ENCODE data around the gene EDDM3A.

EDDM3A gene

GRCh38 chr14:20706657-20707355 lies 38.9 kb upstream of the EDDM3A start:
- Histone ChIP-seq H3K27me3 (ENCODE audit: control insufficient read depth, low read length) (no peaks in the 10 kb centered on the region), H3K27ac (ENCODE audit: low read depth, low read length) (no peak overlapping the region), H3K4me3 (ENCODE audit: low read length) (no peak overlapping the region), H3F3A (ENCODE audit: control insufficient read depth, insufficient read depth) (no peaks in the 10 kb centered on the region), H4K20me1 (ENCODE audit: control insufficient read depth, insufficient read depth, low read depth, low read length) (no peaks in the 10 kb centered on the region), H3K79me2 (ENCODE audit: control insufficient read depth, low read length) (no peaks in the 10 kb centered on the region), H3K4me2 (ENCODE audit: low read length) (no peak overlapping the region), H3K4me1 (ENCODE audit: control insufficient read depth, low read length) (no peaks in the 10 kb centered on the region), H3K9me3 (ENCODE audit: control insufficient read depth, insufficient read depth, low read length) (peaks cover 5% of the 10 kb centered on the region; the same call in 1 of the 2 replicates), H3K9me2 (replicated peaks; ENCODE audit: control insufficient read depth, low read length) (no peaks in the 10 kb centered on the region), H3K36me3 (ENCODE audit: control insufficient read depth, low read length) (no peaks in the 10 kb centered on the region)
- TF ChIP-seq CTCF (IDR thresholded peaks at IDR 0.05; ENCODE audit: low read depth, low read length, poor library complexity, severe bottlenecking) (no peak), EZH2phosphoT487 (IDR thresholded peaks at IDR 0.05; ENCODE audit: borderline replicate concordance, low read length) (no peak)

GRCh38 chr14:20707622-20708021 lies 38.1 kb upstream of the EDDM3A start:
- Histone ChIP-seq H3K4me1 (ENCODE audit: control insufficient read depth, low read length) (no peaks in the 10 kb centered on the region), H4K20me1 (ENCODE audit: control insufficient read depth, insufficient read depth, low read depth, low read length) (no peaks in the 10 kb centered on the region), H3K9me2 (replicated peaks; ENCODE audit: control insufficient read depth, low read length) (no peaks in the 10 kb centered on the region), H3K9me3 (ENCODE audit: control insufficient read depth, insufficient read depth, low read length) (peaks cover 5% of the 10 kb centered on the region; the same call in 1 of the 2 replicates), H3K4me2 (ENCODE audit: low read length) (no peak overlapping the region), H3K4me3 (ENCODE audit: low read length) (no peak overlapping the region), H3K27me3 (ENCODE audit: control insufficient read depth, low read length) (no peaks in the 10 kb centered on the region), H3K27ac (ENCODE audit: low read depth, low read length) (no peak overlapping the region), H3K79me2 (ENCODE audit: control insufficient read depth, low read length) (no peaks in the 10 kb centered on the region), H3K36me3 (ENCODE audit: control insufficient read depth, low read length) (no peaks in the 10 kb centered on the region), H3F3A (ENCODE audit: control insufficient read depth, insufficient read depth) (no peaks in the 10 kb centered on the region)
- no peak for TF ChIP-seq CTCF (IDR thresholded peaks at IDR 0.05; ENCODE audit: low read depth, low read length, poor library complexity, severe bottlenecking)
- TF ChIP-seq EZH2phosphoT487 (IDR thresholded peaks at IDR 0.05; ENCODE audit: borderline replicate concordance, low read length): no peak

- no peak for TF ChIP-seq CTCF (IDR thresholded peaks at IDR 0.05; ENCODE audit: low read depth, low read length, poor library complexity, severe bottlenecking)
- TF ChIP-seq EZH2phosphoT487 (IDR thresholded peaks at IDR 0.05; ENCODE audit: borderline replicate concordance, low read length): no peak
- Histone ChIP-seq H3K27me3 (ENCODE audit: control insufficient read depth, low read length) (no peaks in the 10 kb centered on the region), H3K36me3 (ENCODE audit: control insufficient read depth, low read length) (no peaks in the 10 kb centered on the region), H3K4me2 (ENCODE audit: low read length) (no peak overlapping the region), H3K9me3 (ENCODE audit: control insufficient read depth, insufficient read depth, low read length) (peaks cover 5% of the 10 kb centered on the region; the same call in 1 of the 2 replicates), H3K79me2 (ENCODE audit: control insufficient read depth, low read length) (no peaks in the 10 kb centered on the region), H3K4me1 (ENCODE audit: control insufficient read depth, low read length) (no peaks in the 10 kb centered on the region), H4K20me1 (ENCODE audit: control insufficient read depth, insufficient read depth, low read depth, low read length) (no peaks in the 10 kb centered on the region), H3F3A (ENCODE audit: control insufficient read depth, insufficient read depth) (no peaks in the 10 kb centered on the region), H3K4me3 (ENCODE audit: low read length) (no peak overlapping the region), H3K27ac (ENCODE audit: low read depth, low read length) (no peak overlapping the region), H3K9me2 (replicated peaks; ENCODE audit: control insufficient read depth, low read length) (no peaks in the 10 kb centered on the region)
Measured at GRCh38 chr14:20711261-20711660, 34.4 kb upstream of the EDDM3A start.
